ENCODE data around the gene STAM. TPM values are rescaled to one million over a fixed set of nuclear protein-coding genes. Genes with fewer than 3 reads are reported as not detected.
A peak's percentile ranks its signal among the peaks of the same experiment; 100 is the strongest.

The STAM gene
- total RNA-seq, 2 experiments from 2014 or later: 12.9 to 18.2 TPM

DNA sequence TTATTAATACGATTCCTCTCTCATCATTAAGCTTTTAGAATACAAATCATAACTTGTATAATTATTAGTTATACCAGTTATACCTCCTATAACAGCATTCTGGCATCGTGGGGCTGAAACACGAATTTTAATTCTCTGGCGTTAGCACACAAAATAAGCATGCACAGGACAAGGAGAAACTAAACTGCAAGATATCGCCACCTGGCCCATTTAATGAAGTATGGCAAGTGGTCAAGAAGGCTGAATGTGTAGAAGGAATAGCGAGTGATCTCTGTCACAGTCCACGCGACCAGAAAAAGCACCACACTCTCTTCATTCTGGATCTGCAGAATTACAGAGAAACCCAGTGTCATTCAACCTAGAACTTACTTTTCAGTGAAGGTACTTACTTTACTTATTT is 44.9 kb upstream of the STAM start:
- Histone ChIP-seq H3K27ac (ENCODE audit: low read depth, low read length, poor library complexity, severe bottlenecking) (no peak overlapping the region), H3K79me2 (ENCODE audit: insufficient read depth, low read depth, low read length) (no peaks in the 10 kb centered on the region), H3K9me2 (ENCODE audit: insufficient read depth, low read length) (no peaks in the 10 kb centered on the region), H2AFZ (ENCODE audit: low read length) (no peak overlapping the region), H4K20me1 (ENCODE audit: insufficient read depth, low read length) (no peaks in the 10 kb centered on the region), H3K36me3 (ENCODE audit: insufficient read depth, low read length) (no peaks in the 10 kb centered on the region), H3K9me3 (ENCODE audit: low read length) (no peaks in the 10 kb centered on the region), H3K4me1 (ENCODE audit: insufficient read depth, low read length, poor library complexity, severe bottlenecking) (no peaks in the 10 kb centered on the region), H3K4me2 (ENCODE audit: low read length) (no peak overlapping the region), H3K4me3 (ENCODE audit: low read depth, low read length, poor library complexity, severe bottlenecking) (no peak overlapping the region)
- intact Hi-C loops (cut with micrococcal nuclease; ENCODE audit: unreplicated experiment): no loop called here
- no TSS peak for BruUV-seq (replicated peaks)
- TF ChIP-seq CTCF (conservative IDR thresholded peaks at IDR 0.05; ENCODE audit: low read length): peak; percentile 28; the same call in 1 of the 2 replicates
- TF ChIP-seq EZH2phosphoT487 (IDR thresholded peaks at IDR 0.05; ENCODE audit: borderline replicate concordance, low read depth, low read length): no peak
- ChIA-PET CTCF (ENCODE audit: unreplicated experiment) (no interaction called here), POLR2A (interaction anchor here (0.7 kb wide), 1 partner anchor 95 kb away, joined by 3 read pairs; no protein-coding TSS in a partner anchor)
- DNase-seq (ENCODE audit: low spot score): no peak

DNA sequence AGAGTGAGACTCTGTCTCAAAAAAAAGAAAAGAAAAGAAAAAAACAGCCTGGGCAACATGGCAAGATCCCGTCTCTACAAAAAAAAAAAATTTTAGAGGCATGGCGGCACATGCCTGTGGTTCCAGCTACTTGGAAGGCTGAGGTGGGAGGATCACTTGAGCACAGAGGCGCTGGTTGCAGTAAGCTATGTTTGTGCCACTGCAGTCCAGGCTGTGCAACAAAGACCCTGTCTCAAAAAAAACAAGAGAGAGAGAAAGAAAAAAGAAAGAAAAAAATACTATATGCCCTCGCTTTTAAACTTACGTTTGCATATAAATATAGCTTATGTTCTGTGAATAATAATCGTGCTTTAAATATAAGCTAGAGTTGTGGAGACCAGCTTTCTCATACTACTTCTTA is 38.0 kb upstream of the STAM start:
- ChIA-PET CTCF (ENCODE audit: unreplicated experiment) (interaction anchor here (0.5 kb wide), 1 partner anchor 201 kb away, joined by 3 read pairs; no protein-coding TSS in a partner anchor), POLR2A (interaction anchor here (0.6 to 0.7 kb wide), 5 partner anchors 8 to 1137 kb away, joined by 3 to 5 read pairs (median 3); no protein-coding TSS in a partner anchor)
- H3K27ac ChIP-seq (ENCODE audit: low read depth, low read length, poor library complexity, severe bottlenecking): no peak overlapping the region
- H3K4me3 ChIP-seq (ENCODE audit: low read depth, low read length, poor library complexity, severe bottlenecking): no peak overlapping the region
- H3K36me3 ChIP-seq (ENCODE audit: insufficient read depth, low read length): no peaks in the 10 kb centered on the region
- no peak for DNase-seq (ENCODE audit: low spot score)
- BruUV-seq (replicated peaks): no TSS peak
- H2AFZ ChIP-seq (ENCODE audit: low read length): no peak overlapping the region
- no peak overlapping the region for H3K4me2 ChIP-seq (ENCODE audit: low read length)
- intact Hi-C loops (cut with micrococcal nuclease; ENCODE audit: unreplicated experiment): loop anchor here (2.0 to 5.0 kb wide), 3 partner anchors 137 to 631 kb away; no protein-coding TSS in a partner anchor
- H3K9me3 ChIP-seq (ENCODE audit: low read length): no peaks in the 10 kb centered on the region
- no peaks in the 10 kb centered on the region for H4K20me1 ChIP-seq (ENCODE audit: insufficient read depth, low read length)
- no peaks in the 10 kb centered on the region for H3K4me1 ChIP-seq (ENCODE audit: insufficient read depth, low read length, poor library complexity, severe bottlenecking)
- no peaks in the 10 kb centered on the region for H3K9me2 ChIP-seq (ENCODE audit: insufficient read depth, low read length)
- no peaks in the 10 kb centered on the region for H3K79me2 ChIP-seq (ENCODE audit: insufficient read depth, low read depth, low read length)
- no peak for TF ChIP-seq EZH2phosphoT487 (IDR thresholded peaks at IDR 0.05; ENCODE audit: borderline replicate concordance, low read depth, low read length)
- TF ChIP-seq CTCF (conservative IDR thresholded peaks at IDR 0.05; ENCODE audit: low read length): no peak

- Histone ChIP-seq H3K4me1 (ENCODE audit: insufficient read depth, low read length, poor library complexity, severe bottlenecking) (no peaks in the 10 kb centered on the region), H3K27ac (ENCODE audit: low read depth, low read length, poor library complexity, severe bottlenecking) (no peak overlapping the region), H3K4me3 (ENCODE audit: low read depth, low read length, poor library complexity, severe bottlenecking) (no peak overlapping the region), H3K36me3 (ENCODE audit: insufficient read depth, low read length) (no peaks in the 10 kb centered on the region), H3K79me2 (ENCODE audit: insufficient read depth, low read depth, low read length) (no peaks in the 10 kb centered on the region), H4K20me1 (ENCODE audit: insufficient read depth, low read length) (no peaks in the 10 kb centered on the region), H3K9me2 (ENCODE audit: insufficient read depth, low read length) (no peaks in the 10 kb centered on the region), H3K9me3 (ENCODE audit: low read length) (no peaks in the 10 kb centered on the region), H3K4me2 (ENCODE audit: low read length) (no peak overlapping the region), H2AFZ (ENCODE audit: low read length) (no peak overlapping the region)
- ChIA-PET CTCF (ENCODE audit: unreplicated experiment) (no interaction called here), POLR2A (interaction anchor here (0.5 to 0.7 kb wide), 5 partner anchors 9 to 1041 kb away, joined by 3 to 5 read pairs (median 3); no protein-coding TSS in a partner anchor)
- intact Hi-C loops (cut with micrococcal nuclease; ENCODE audit: unreplicated experiment): loop anchor here (2.0 to 5.0 kb wide), 3 partner anchors 136 to 631 kb away; no protein-coding TSS in a partner anchor
- no peak for DNase-seq (ENCODE audit: low spot score)
- TF ChIP-seq EZH2phosphoT487 (IDR thresholded peaks at IDR 0.05; ENCODE audit: borderline replicate concordance, low read depth, low read length) (no peak), CTCF (conservative IDR thresholded peaks at IDR 0.05; ENCODE audit: low read length) (no peak)
- BruUV-seq (replicated peaks): no TSS peak
Observed at GRCh38 chr10:17606547-17607040, 37.4 kb upstream of the STAM start.
